Common myeloid progenitor, CD34-positive (primary cell): ENCODE results near the gene CLDN6.

Experiments used
- CTCF ChIA-PET: fragments of 350-600 bp; sonication (Branson Sonifier 250); formaldehyde crosslinking; loops from one replicate; lab custom pipeline; 2021; ENCODE audit warnings: antibody characterized with exemption; lab: Charles Lee
- POLR2A ChIA-PET: fragments of 350-600 bp; sonication (Branson Sonifier 250); formaldehyde crosslinking; loops from one replicate; lab custom pipeline; 2021; ENCODE audit warnings: antibody characterized with exemption; lab: Charles Lee
- DNase-seq, 3 donors: peaks; one replicate each; pipeline versions ENCODE4 v3.0.0 to v3.0.0-alpha.2; 2013
- H3K27ac ChIP-seq, 2 experiments: 1 replicate in 1 of 2; 2 replicates in 1 of 2; pipeline ENCODE4 v1.7.0; 2013; ENCODE audit warnings: inconsistent platforms in 2 of 2, low read length in 2 of 2, mild to moderate bottlenecking in 2 of 2, low read depth in 1 of 2, moderate library complexity in 1 of 2; ENCODE audit not compliant: severe bottlenecking in 2 of 2, insufficient read depth in 1 of 2, poor library complexity in 1 of 2
- H3K27me3 ChIP-seq, 5 experiments: replicated peaks in 2 of 5; 1 replicate in 3 of 5; 2 replicates in 2 of 5; pipeline versions ENCODE4 v1.6.1 to v1.7.0; 2013; ENCODE audit warnings: low read length in 4 of 5, mild to moderate bottlenecking in 2 of 5, moderate library complexity in 2 of 5, inconsistent platforms in 1 of 5; ENCODE audit not compliant: insufficient read depth in 5 of 5, control insufficient read depth in 4 of 5
- H3K36me3 ChIP-seq, 4 experiments: 1 replicate in 2 of 4; 2 replicates in 2 of 4; pipeline versions ENCODE4 v1.6.1 to v1.7.0; 2013; ENCODE audit warnings: low read length in 3 of 4, control low read depth in 1 of 4, mild to moderate bottlenecking in 1 of 4; ENCODE audit not compliant: control insufficient read depth in 4 of 4, insufficient read depth in 4 of 4
- H3K4me1 ChIP-seq, 4 experiments: 1 replicate in 3 of 4; 2 replicates in 1 of 4; pipeline versions ENCODE4 v1.6.1 to v1.7.1; 2013; ENCODE audit warnings: low read length in 3 of 4, mild to moderate bottlenecking in 3 of 4, control low read depth in 1 of 4, inconsistent platforms in 1 of 4, moderate library complexity in 1 of 4; ENCODE audit not compliant: control insufficient read depth in 4 of 4, insufficient read depth in 4 of 4; ENCODE audit errors: control extremely low read depth in 1 of 4
- H3K4me3 ChIP-seq, 7 experiments: 1 replicate in 4 of 7; 2 replicates in 3 of 7; pipeline versions ENCODE4 v1.5.1 to v1.7.0; 2013; ENCODE audit warnings: mild to moderate bottlenecking in 7 of 7, low read length in 6 of 7, moderate library complexity in 6 of 7, inconsistent platforms in 2 of 7, low read depth in 2 of 7, control low read depth in 1 of 7; ENCODE audit not compliant: insufficient read depth in 4 of 7, control insufficient read depth in 1 of 7; ENCODE audit errors: extremely low read depth in 1 of 7
- H3K9me3 ChIP-seq, 5 experiments: 1 replicate in 4 of 5; 2 replicates in 1 of 5; pipeline versions ENCODE4 v1.6.1 to v1.7.1; 2013; ENCODE audit warnings: low read length in 4 of 5, mild to moderate bottlenecking in 2 of 5, inconsistent platforms in 1 of 5, low read depth in 1 of 5, moderate library complexity in 1 of 5; ENCODE audit not compliant: control insufficient read depth in 4 of 5, insufficient read depth in 2 of 5; ENCODE audit errors: control extremely low read depth in 1 of 5
- WGBS: methylation state at CpG from one replicate; pipeline ENCODE4 v1.1.5; 2013; ENCODE audit not compliant: insufficient coverage; 5-methylcytosine and 5-hydroxymethylcytosine counted together

The CLDN6 gene

DNA sequence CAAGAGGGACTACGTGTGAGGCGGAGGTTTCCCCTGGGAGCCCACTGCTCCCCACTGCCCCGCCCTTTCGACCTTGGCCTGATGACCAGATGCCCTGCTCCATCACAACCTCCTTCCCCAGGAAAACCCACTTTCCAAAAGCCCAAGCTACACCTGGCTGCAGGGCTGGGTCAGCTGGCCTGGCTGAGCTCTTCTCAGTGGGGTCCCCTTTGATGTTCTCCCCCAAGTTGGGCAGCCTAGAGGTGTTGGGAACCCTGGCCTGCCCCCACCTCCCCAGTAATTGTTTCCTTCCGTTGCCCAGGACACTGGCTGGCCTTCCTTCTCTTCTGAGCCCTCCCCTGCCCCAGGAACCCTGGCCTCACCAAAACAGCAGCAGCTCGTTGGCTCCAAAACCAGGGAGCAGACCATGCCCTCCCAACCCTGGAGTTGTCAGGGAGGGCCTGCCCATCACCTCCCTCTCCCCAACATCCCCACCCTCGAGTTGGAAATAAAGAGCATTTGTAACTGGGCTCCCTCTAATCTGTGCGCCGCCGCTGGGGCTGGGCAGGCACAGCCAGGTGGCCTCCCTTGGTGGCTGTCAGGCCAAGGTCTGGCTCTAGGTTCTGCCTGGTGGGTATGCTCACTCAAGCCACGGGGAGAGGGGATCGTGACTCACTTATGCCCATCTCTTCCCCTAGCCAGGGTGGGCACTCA is 3.8 kb downstream of the CLDN6 start:
- WGBS = 89% methylated on average over 8 of the region's 12 CpGs
- CTCF ChIA-PET = interaction anchor here (1.0 to 2.1 kb wide), 2 partner anchors 9 to 15 kb away, joined by 4 to 15 read pairs; no protein-coding TSS in a partner anchor
- H3K4me3 ChIP-seq = no peak overlapping the region
- peaks cover 0 to 4% (median 0%) of the 10 kb centered on the region in 5 experiments for H3K27me3 ChIP-seq
- DNase-seq = no peak
- no peak overlapping the region for H3K27ac ChIP-seq
- H3K4me1 ChIP-seq = peaks cover 0 to 27% (median 22%) of the 10 kb centered on the region in 4 experiments
- H3K36me3 ChIP-seq = no peaks in the 10 kb centered on the region
- H3K9me3 ChIP-seq = no peaks in the 10 kb centered on the region
- POLR2A ChIA-PET = no interaction called here

DNA sequence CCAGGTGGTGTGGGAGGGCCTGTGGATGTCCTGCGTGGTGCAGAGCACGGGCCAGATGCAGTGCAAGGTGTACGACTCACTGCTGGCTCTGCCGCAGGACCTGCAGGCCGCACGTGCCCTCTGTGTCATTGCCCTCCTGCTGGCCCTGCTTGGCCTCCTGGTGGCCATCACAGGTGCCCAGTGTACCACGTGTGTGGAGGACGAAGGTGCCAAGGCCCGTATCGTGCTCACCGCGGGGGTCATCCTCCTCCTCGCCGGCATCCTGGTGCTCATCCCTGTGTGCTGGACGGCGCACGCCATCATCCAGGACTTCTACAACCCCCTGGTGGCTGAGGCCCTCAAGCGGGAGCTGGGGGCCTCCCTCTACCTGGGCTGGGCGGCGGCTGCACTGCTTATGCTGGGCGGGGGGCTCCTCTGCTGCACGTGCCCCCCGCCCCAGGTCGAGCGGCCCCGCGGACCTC is 4.5 kb downstream of the CLDN6 start:
- CTCF ChIA-PET = interaction anchor here (1.0 to 2.1 kb wide), 3 partner anchors 9 to 15 kb away, joined by 4 to 15 read pairs (median 6); no protein-coding TSS in a partner anchor
- Histone ChIP-seq H3K36me3 (no peaks in the 10 kb centered on the region), H3K4me1 (peaks cover under 1 to 28% (median 25%) of the 10 kb centered on the region in 4 experiments), H3K27me3 (peaks cover 0 to 4% (median 0%) of the 10 kb centered on the region in 5 experiments), H3K9me3 (no peaks in the 10 kb centered on the region), H3K27ac (no peak overlapping the region), H3K4me3 (no peak overlapping the region)
- POLR2A ChIA-PET = no interaction called here
- no peak for DNase-seq
- 93% methylated on average over 26 of the region's 27 CpGs for WGBS

DNA sequence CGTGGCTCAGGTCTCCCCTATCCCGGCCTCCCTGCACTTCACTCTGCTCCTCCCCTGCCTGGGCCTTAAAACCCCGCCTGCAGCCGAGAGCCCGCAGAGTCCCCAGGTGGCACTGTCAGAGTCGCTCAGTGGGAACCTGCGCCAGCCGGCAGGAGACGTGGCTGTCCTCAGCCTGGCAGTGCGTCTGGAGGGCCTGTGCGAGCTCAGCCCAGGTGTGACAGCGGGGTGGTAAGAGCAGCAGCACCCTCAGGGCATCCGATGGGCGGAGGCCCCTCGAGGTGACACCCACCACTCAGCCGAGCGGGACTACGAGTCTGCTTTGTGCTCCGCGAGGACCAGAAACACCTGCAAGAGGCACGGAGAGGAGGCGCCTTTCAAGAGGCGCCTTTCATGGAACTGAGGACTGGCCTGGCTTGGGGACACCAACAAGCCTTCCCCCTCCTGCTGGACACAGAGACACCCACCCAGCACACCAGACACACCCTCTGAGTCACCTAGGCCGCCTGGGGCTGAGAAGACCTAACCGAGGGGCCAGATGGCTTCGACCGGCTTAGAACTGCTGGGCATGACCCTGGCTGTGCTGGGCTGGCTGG is 5.1 kb downstream of the CLDN6 start, which contains the start of gene CLDN9:
Gene CLDN9 (plus strand): TSS at position 96 of the 593 bp plus-strand sequence. CDS start 440 bp downstream, at position 536.
- Histone ChIP-seq H3K4me1 (peaks cover 2 to 28% (median 25%) of the 10 kb centered on the region in 4 experiments), H3K27me3 (peaks cover 0 to 4% (median 0%) of the 10 kb centered on the region in 5 experiments), H3K27ac (no peak within 1 kb of the TSS), H3K9me3 (no peaks in the 10 kb centered on the region), H3K4me3 (peak within 1 kb of the TSS in 3 of 7 experiments; percentile 5 to 38 (median 8)), H3K36me3 (no peaks in the 10 kb centered on the region)
- DNase-seq = no peak
- ChIA-PET POLR2A (no interaction called here), CTCF (interaction anchor here (1.7 to 1.8 kb wide), 2 partner anchors 15 to 21 kb away, joined by 6 read pairs; no protein-coding TSS in a partner anchor)
- WGBS = 83% methylated on average over 21 of the region's 27 CpGs

DNA sequence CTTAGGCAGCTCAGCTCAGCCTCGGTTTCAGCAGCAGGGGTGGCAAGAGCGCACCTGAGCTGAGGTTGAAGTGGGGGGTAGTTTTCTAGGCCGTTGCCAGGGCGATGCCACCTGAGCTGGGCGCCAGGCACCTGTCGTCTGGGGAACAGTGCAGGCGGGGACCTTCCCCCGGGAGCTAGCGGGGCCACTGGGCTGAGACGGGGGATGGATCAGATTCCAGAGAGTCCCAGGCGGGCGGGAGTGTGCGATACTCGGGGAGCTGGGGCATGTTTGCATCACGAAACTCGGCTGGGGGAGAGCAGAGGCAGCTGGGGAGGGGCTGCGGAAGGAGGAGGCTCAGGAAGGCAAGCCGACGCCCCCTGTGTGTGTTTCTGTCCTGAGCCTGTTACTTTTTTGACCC is 5.7 kb downstream of the CLDN6 start:
- no peaks in the 10 kb centered on the region for H3K9me3 ChIP-seq
- peaks cover 0 to 4% (median 0%) of the 10 kb centered on the region in 5 experiments for H3K27me3 ChIP-seq
- H3K4me1 ChIP-seq = peaks cover 3 to 34% (median 30%) of the 10 kb centered on the region in 4 experiments
- peak overlapping the region in 3 of 7 experiments; percentile 5 to 38 (median 8) for H3K4me3 ChIP-seq
- CTCF ChIA-PET = interaction anchor here (1.7 to 3.4 kb wide), 3 partner anchors 8 to 22 kb away, joined by 6 to 22 read pairs (median 6); partner anchors contain the start of genes CLDN6 and TNFRSF12A
- DNase-seq = no peak
- no peak overlapping the region for H3K27ac ChIP-seq
- POLR2A ChIA-PET = interaction anchor here (0.6 kb wide), 1 partner anchor 38 kb away, joined by 3 read pairs; no protein-coding TSS in a partner anchor
- 73% methylated on average over 18 of the region's 19 CpGs for WGBS
- H3K36me3 ChIP-seq = no peaks in the 10 kb centered on the region

DNA sequence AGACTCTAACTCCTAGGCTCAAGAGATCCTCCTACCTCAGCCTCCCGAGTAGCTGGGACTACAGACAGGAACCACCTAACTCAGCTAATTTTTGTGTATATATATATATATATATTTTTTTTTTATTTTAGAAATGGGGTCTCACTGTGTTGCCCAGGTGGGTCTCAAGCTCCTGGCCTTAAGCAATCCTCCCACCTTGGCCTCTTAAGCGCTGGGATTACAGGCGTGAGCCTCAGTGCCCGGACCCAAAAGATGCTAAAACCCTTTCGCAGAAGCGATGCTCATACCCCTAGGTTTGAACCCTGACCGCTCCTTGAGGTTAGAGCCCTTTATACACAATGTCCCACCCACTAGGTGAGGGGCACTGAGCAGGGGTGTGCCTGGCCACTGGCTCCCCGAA is 7.5 kb downstream of the CLDN6 start:
- H3K4me3 ChIP-seq = no peak overlapping the region
- DNase-seq = no peak
- no peak overlapping the region for H3K27ac ChIP-seq
- ChIA-PET POLR2A (interaction anchor here (1.4 kb wide), 1 partner anchor 9 kb away, joined by 6 read pairs; the partner anchor contains the start of gene TNFRSF12A), CTCF (interaction anchor here (1.9 to 3.4 kb wide), 3 partner anchors 10 to 21 kb away, joined by 14 to 22 read pairs (median 16); partner anchors contain the start of genes CLDN6 and TNFRSF12A)
- WGBS = 100% methylated on average over 6 of the region's 8 CpGs
- H3K27me3 ChIP-seq = peaks cover 0 to 4% (median 0%) of the 10 kb centered on the region in 5 experiments
- no peaks in the 10 kb centered on the region for H3K9me3 ChIP-seq
- H3K36me3 ChIP-seq = no peaks in the 10 kb centered on the region
- peaks cover 11 to 50% (median 47%) of the 10 kb centered on the region in 4 experiments for H3K4me1 ChIP-seq

DNA sequence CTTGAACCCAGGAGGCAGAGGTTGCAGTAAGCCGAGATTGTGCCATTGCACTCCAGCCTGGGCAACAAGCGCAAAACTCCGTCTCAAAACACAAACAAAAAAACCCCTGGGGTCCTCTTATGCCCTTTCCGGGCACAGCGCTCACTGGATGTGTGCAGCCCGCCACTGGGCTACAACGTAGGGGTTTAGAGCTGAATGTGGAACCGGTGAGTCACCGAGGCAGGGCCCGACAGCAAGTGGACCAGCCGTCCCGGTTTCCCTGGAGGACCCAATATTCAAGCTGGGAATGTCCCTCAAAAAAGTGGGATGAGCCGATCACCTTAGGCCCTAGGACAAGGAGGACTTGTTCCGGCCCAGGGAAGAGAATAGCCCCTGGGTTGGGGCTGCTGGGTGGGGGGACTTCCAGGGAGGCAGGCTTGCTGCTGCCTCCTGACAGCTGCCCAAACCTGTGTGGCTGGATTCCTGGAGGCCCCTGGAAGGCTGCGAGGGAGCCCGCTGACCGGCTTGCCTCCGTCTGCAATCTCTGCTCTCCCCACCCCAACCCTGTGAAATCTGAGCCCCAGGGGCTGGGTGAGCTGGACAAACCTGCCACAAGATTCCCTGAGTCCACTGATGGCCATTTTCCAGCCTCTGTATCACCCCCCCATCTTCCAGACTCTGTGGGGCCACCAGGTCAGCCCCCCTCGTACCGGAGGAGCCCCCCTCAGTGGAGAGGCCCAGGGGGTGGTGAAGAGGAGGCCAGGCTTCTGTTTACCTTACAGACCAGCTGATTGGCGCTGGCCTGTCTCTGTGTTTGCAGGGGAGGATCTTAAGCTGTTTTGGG is 8.2 kb downstream of the CLDN6 start:
- no peak overlapping the region for H3K4me3 ChIP-seq
- H3K36me3 ChIP-seq = no peaks in the 10 kb centered on the region
- H3K9me3 ChIP-seq = no peaks in the 10 kb centered on the region
- POLR2A ChIA-PET = interaction anchor here (1.4 kb wide), 1 partner anchor 10 kb away, joined by 6 read pairs; the partner anchor contains the start of gene TNFRSF12A
- 98% methylated on average over 15 of the region's 21 CpGs for WGBS
- CTCF ChIA-PET = interaction anchor here (0.6 to 3.4 kb wide), 6 partner anchors 10 to 86 kb away, joined by 3 to 22 read pairs (median 8); partner anchors contain the start of genes CLDN6, HCFC1R1, THOC6 and TNFRSF12A
- peaks cover 0 to 4% (median 0%) of the 10 kb centered on the region in 5 experiments for H3K27me3 ChIP-seq
- H3K4me1 ChIP-seq = peaks cover 11 to 54% (median 51%) of the 10 kb centered on the region in 4 experiments
- no peak overlapping the region for H3K27ac ChIP-seq
- DNase-seq = no peak
